IMR-90 (cell line): ENCODE measurements around the gene SOX4. TPM values are rescaled to one million over a fixed set of nuclear protein-coding genes. Genes with fewer than 3 reads are reported as not detected.

Experiments
- ATAC-seq: fragments of 200-7000 bp; cut with Tn5 transposase; 2 replicates; pipeline ENCODE4 v1.9.1; 2020; ENCODE audit warnings: low read depth, mild to moderate bottlenecking, moderate library complexity
- BruUV-seq: library from RNA; stranded (reverse); fragments of 400-500 nt; replicated peaks from 2 replicates; lab custom pipeline; 2021; lab: Mats Ljungman, UMichigan
- CTCF ChIA-PET: fragments of 300-600 bp; formaldehyde crosslinking; extraction: SDS; loops from one replicate; lab custom pipeline; 2021; ENCODE audit warnings: antibody characterized with exemption; lab: Yijun Ruan, JAX
- POLR2A ChIA-PET: fragments of 300-600 bp; sonication (Branson Sonifier 250); formaldehyde crosslinking; loops from one replicate; lab custom pipeline; 2022; ENCODE audit warnings: antibody characterized with exemption; ENCODE audit not compliant: unreplicated experiment; lab: Charles Lee
- DNase-seq: peaks from one replicate; pipeline ENCODE4 v3.0.0; 2013
- H2AFZ ChIP-seq: replicated peaks from 2 replicates; pipeline ENCODE3; 2013; ENCODE audit warnings: low read length, mild to moderate bottlenecking; ENCODE audit not compliant: poor library complexity
- H2AK5ac ChIP-seq: 2 replicates; pipeline ENCODE4 v1.6.1; 2013; ENCODE audit warnings: low read depth, low read length, inconsistent platforms
- H2AK9ac ChIP-seq: replicated peaks from 2 replicates; pipeline ENCODE3; 2013; ENCODE audit warnings: mild to moderate bottlenecking, low read depth, low read length, moderate library complexity; ENCODE audit not compliant: poor library complexity
- H2BK120ac ChIP-seq: 2 replicates; pipeline ENCODE4 v1.6.1; 2013; ENCODE audit warnings: low read depth, low read length, inconsistent platforms
- H2BK15ac ChIP-seq: 3 replicates; pipeline ENCODE4 v1.6.1; 2013; ENCODE audit warnings: low read depth, low read length, inconsistent platforms
- H2BK20ac ChIP-seq: 2 replicates; pipeline ENCODE4 v1.6.1; 2013; ENCODE audit warnings: low read depth, mild to moderate bottlenecking, inconsistent platforms, low read length, moderate library complexity
- H2BK5ac ChIP-seq: 2 replicates; pipeline ENCODE4 v1.6.1; 2013; ENCODE audit warnings: mild to moderate bottlenecking, low read depth, low read length, inconsistent platforms; ENCODE audit not compliant: poor library complexity, severe bottlenecking
- H3K14ac ChIP-seq: replicated peaks from 2 replicates; pipeline ENCODE4 v1.6.1; 2013; ENCODE audit warnings: low read depth, low read length, inconsistent platforms
- H3K18ac ChIP-seq: 2 replicates; pipeline ENCODE4 v1.6.1; 2013; ENCODE audit warnings: low read depth, low read length, control low read depth
- H3K23ac ChIP-seq: 2 replicates; pipeline ENCODE4 v1.6.1; 2013; ENCODE audit warnings: low read depth, low read length, inconsistent platforms
- H3K27ac ChIP-seq: 2 replicates; pipeline ENCODE4 v1.5.1; 2013; ENCODE audit warnings: mild to moderate bottlenecking, control low read depth, low read length; ENCODE audit not compliant: insufficient read depth
- H3K27me3 ChIP-seq: 2 replicates; pipeline ENCODE4 v1.6.1; 2013; ENCODE audit warnings: low read length; ENCODE audit not compliant: control insufficient read depth, insufficient read depth
- H3K36me3 ChIP-seq: 2 replicates; pipeline ENCODE4 v1.6.1; 2013; ENCODE audit warnings: low read length, mixed read lengths; ENCODE audit not compliant: control insufficient read depth, insufficient read depth
- H3K4ac ChIP-seq: 2 replicates; pipeline ENCODE4 v1.6.1; 2013; ENCODE audit warnings: low read depth, low read length, inconsistent platforms
- H3K4me1 ChIP-seq: 2 replicates; pipeline ENCODE4 v1.6.1; 2013; ENCODE audit warnings: low read length, mixed read lengths; ENCODE audit not compliant: control insufficient read depth, insufficient read depth
- H3K4me2 ChIP-seq: 2 replicates; pipeline ENCODE4 v1.6.1; 2013; ENCODE audit warnings: low read depth, mild to moderate bottlenecking, control low read depth, low read length, moderate library complexity
- H3K4me3 ChIP-seq: 2 replicates; pipeline ENCODE4 v1.5.1; 2013; ENCODE audit warnings: low read depth, mild to moderate bottlenecking, control low read depth, low read length, moderate library complexity; ENCODE audit not compliant: insufficient read depth
- H3K56ac ChIP-seq: 2 replicates; pipeline ENCODE4 v1.6.1; 2013; ENCODE audit warnings: low read length, inconsistent platforms; ENCODE audit not compliant: insufficient read depth; ENCODE audit errors: extremely low read depth
- H3K79me1 ChIP-seq, 2 experiments: 2 replicates each; pipeline ENCODE4 v1.6.1; 2013; ENCODE audit warnings: low read length in 2 of 2, inconsistent platforms in 1 of 2, low read depth in 1 of 2
- H3K9ac ChIP-seq: 2 replicates; pipeline ENCODE4 v1.6.1; 2013; ENCODE audit warnings: low read depth, low read length, control low read depth
- H3K9me1 ChIP-seq: 2 replicates; pipeline ENCODE4 v1.6.1; 2013; ENCODE audit warnings: low read length, inconsistent platforms; ENCODE audit not compliant: insufficient read depth
- H3K9me3 ChIP-seq: 2 replicates; pipeline ENCODE4 v1.6.1; 2013; ENCODE audit warnings: low read length; ENCODE audit not compliant: control insufficient read depth, insufficient read depth
- H4K20me1 ChIP-seq: 2 replicates; pipeline ENCODE4 v1.6.1; 2013; ENCODE audit warnings: low read length, inconsistent platforms; ENCODE audit not compliant: insufficient read depth
- H4K5ac ChIP-seq: 2 replicates; pipeline ENCODE4 v1.6.1; 2013; ENCODE audit warnings: mild to moderate bottlenecking, low read depth, low read length, control low read depth
- H4K8ac ChIP-seq, 2 experiments: 2 replicates each; pipeline ENCODE4 v1.6.1; 2013; ENCODE audit warnings: low read depth in 2 of 2, low read length in 2 of 2, control low read depth in 1 of 2, inconsistent platforms in 1 of 2
- H4K91ac ChIP-seq: 2 replicates; pipeline ENCODE4 v1.6.1; 2013; ENCODE audit warnings: low read depth, low read length, inconsistent platforms; ENCODE audit not compliant: insufficient read depth
- POLR2A ChIP-seq: IDR thresholded peaks from 2 replicates; pipeline ENCODE4 v1.6.1; 2012; ENCODE audit warnings: mild to moderate bottlenecking, low read depth, low read length
- USF2 ChIP-seq: fragments of 150-350 bp; IDR thresholded peaks from 2 replicates; pipeline ENCODE4 v1.6.1; 2017; ENCODE audit warnings: mild to moderate bottlenecking, antibody characterized with exemption, low read length, low read depth
- WGBS, 2 experiments: methylation state at CpG; one replicate each; pipeline versions ENCODE4 v1.1.5 to v1.1.7; 2013; ENCODE audit warnings: missing lambda C conversion rate in 2 of 2; ENCODE audit not compliant: insufficient read length in 1 of 2; ENCODE audit errors: extremely low coverage in 2 of 2; 5-methylcytosine and 5-hydroxymethylcytosine counted together
- dilution Hi-C: fragments of 300-500 bp; cut with HindIII; formaldehyde crosslinking; loops from one replicate; pipeline ENCODE4 v1.14.3; 2018; ENCODE audit warnings: low sequenced_read_pairs; ENCODE audit not compliant: unreplicated experiment
- in situ Hi-C: fragments of 300-500 bp; cut with MboI; formaldehyde crosslinking; loops from 3 replicates; pipeline ENCODE4 v1.14.3; 2019; ENCODE audit warnings: low sequenced_read_pairs, inconsistent platforms, mixed read lengths
- intact Hi-C: fragments of 100-400 bp; cut with micrococcal nuclease; formaldehyde crosslinking; loops from 2 replicates; pipeline ENCODE4 v1.10.0; 2022
- polyA plus RNA-seq, 3 experiments: library from polyadenylated mRNA; depleted of rRNA; stranded (reverse); fragments of >200 nt; gene quantifications; 2 replicates each; pipeline ENCODE4 v1.2.3, GENCODE V29; 2012; ENCODE audit warnings: low replicate concordance in 1 of 3
- total RNA-seq: library from RNA; depleted of rRNA; stranded (reverse); fragments of >200 nt; gene quantifications from 2 replicates; pipeline ENCODE4 v1.2.3, GENCODE V29; 2012

The SOX4 gene
- total and polyA plus RNA-seq, 2 of the 4 experiments (the other 2 are of a cell fraction): 4.7 to 4.8 TPM

DNA sequence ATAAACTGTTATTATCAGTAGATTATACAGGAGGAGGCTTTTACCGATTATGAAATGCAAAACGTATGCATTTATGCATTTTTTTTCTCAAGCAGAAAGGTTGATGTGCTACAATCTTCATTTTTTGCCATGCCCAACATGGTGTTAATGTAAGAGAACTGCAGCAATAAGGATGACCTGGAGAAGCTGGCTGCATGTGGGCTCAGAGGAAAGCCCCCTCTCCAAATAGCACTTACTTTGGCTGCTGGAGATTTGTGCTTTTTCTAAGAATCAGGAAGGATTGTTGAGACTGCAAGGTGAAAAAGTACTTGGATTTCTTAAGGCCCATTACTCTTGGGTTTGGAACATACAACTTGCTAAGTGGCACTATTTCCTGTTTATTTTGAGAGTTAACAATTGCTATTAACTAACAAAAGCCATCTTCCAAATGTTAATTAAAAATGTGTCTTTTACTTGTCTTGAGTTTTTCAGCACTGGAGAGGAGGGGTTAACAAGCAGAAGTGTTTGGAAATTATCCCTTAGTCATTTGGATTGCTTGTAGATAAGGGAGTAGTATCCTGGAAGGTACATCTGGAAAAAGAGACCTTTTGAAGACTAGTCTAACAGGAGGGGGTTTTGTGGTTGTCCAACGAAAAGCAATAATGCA, 5.6 kb downstream of the SOX4 start:
- CTCF ChIA-PET: no interaction called here
- DNase-seq: no peak
- H3K36me3 ChIP-seq: peaks cover 25% of the 10 kb centered on the region
- in situ Hi-C loops (loop anchor here (10.0 kb wide), 1 partner anchor 546 kb away; no protein-coding TSS in a partner anchor), intact Hi-C loops (loop anchor here (5.0 to 10.0 kb wide), 8 partner anchors 143 to 648 kb away; no protein-coding TSS in a partner anchor), dilution Hi-C loops (no loop called here)
- H3K4me1 ChIP-seq: peaks cover 4% of the 10 kb centered on the region
- peak overlapping the region; percentile 88 for H3K4me2 ChIP-seq
- H2AK5ac ChIP-seq: no peak overlapping the region
- H2BK20ac ChIP-seq: no peak overlapping the region
- H3K18ac ChIP-seq: no peak overlapping the region
- no TSS peak for BruUV-seq
- H3K9me1 ChIP-seq: peaks cover 3% of the 10 kb centered on the region; the same call in 1 of the 2 replicates
- H2BK15ac ChIP-seq: no peak overlapping the region
- H3K4me3 ChIP-seq: peak overlapping the region; percentile 85
- H3K9me3 ChIP-seq: no peaks in the 10 kb centered on the region
- no peak overlapping the region for H2AFZ ChIP-seq
- no peak overlapping the region; the same call in 1 of the 2 replicates for H3K14ac ChIP-seq
- POLR2A ChIA-PET: interaction anchor here (0.5 to 0.7 kb wide), 2 partner anchors 150 to 1425 kb away, joined by 3 read pairs; no protein-coding TSS in a partner anchor
- no peak overlapping the region for H3K4ac ChIP-seq
- no peak overlapping the region; the same call in 1 of the 2 replicates for H4K91ac ChIP-seq
- no peak overlapping the region for H3K27ac ChIP-seq
- ATAC-seq: no peak
- H4K20me1 ChIP-seq: peaks cover 26% of the 10 kb centered on the region
- H3K56ac ChIP-seq: no peak overlapping the region
- H3K27me3 ChIP-seq: no peaks in the 10 kb centered on the region
- no peak overlapping the region for H3K9ac ChIP-seq
- no CpG with 5 or more reads among the region's 3 CpGs for WGBS, 2 experiments
- H4K8ac ChIP-seq: no peak overlapping the region
- no peak overlapping the region for H2BK120ac ChIP-seq
- H3K79me1 ChIP-seq: peaks cover 9 to 15% of the 10 kb centered on the region in 2 experiments; a peak in 3 of 4 replicates
- H4K5ac ChIP-seq: no peak overlapping the region
- no peak overlapping the region for H2BK5ac ChIP-seq
- no peak overlapping the region for H2AK9ac ChIP-seq
- TF ChIP-seq POLR2A (no peak; the same call in 1 of the 2 replicates), USF2 (no peak)
- H3K23ac ChIP-seq: peak overlapping the region; percentile 62; the same call in 1 of the 2 replicates
